HG02981 (cell line): ENCODE results near the gene PLP1.
A peak's percentile ranks its signal among the peaks of the same experiment; 100 is the strongest.

Experiments used
- ATAC-seq: cut with Tn5 transposase; IDR thresholded peaks from one replicate; pipeline ENCODE4 v1.9.1; 2021; ENCODE audit warnings: mild to moderate bottlenecking, moderate library complexity; ENCODE audit not compliant: unreplicated experiment

The PLP1 gene

GRCh38 chrX:103823591-103823990, 47.0 kb downstream of the PLP1 start:
- no peak for ATAC-seq

DNA sequence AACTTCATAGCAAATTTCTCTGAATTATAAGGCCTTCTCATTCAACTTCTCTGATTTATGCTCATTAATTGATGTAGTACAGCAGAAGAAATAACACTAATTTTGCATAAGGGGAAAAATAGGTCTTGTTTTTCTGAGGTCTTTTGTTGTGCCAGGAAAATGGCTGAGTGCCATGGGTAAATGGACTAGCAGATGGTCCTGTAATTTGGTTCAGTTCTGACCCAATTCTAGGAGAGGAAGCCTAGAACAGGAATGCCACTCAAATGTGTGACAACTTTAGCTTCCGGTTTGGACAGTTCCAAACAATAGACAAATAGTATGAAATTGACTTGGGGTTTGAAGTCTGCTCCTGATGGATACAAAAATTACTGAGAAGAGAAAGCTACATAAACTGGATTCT, 49.2 kb downstream of the PLP1 start:
- ATAC-seq: no peak

- ATAC-seq: no peak
These were observed 51.9 kb downstream of the PLP1 start for GRCh38 chrX:103828529-103828928.

- ATAC-seq: no peak
These were observed 54.2 kb downstream of the PLP1 start for GRCh38 chrX:103830848-103831247.

DNA sequence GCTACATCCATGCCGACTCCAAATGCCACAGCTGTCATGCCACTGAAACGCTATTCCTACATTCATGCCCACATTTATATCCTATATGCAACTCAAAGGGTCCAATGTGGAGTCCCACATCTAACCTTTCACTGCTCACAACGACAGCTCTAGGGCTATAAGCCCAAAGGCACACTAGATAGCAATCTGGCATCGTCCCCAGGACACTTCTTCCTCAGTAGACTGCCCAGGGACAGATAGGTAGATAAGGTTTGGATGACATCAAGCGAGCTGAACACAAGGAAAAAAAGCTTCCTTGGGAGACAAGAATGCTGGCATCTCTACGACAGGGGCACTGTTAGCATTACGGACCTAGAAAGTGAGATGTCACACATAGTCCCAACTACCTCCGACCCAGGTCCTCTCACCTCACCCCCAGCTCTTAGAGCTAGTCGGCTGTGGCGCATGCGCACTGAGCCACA, 54.7 kb downstream of the PLP1 start:
- no peak for ATAC-seq

DNA sequence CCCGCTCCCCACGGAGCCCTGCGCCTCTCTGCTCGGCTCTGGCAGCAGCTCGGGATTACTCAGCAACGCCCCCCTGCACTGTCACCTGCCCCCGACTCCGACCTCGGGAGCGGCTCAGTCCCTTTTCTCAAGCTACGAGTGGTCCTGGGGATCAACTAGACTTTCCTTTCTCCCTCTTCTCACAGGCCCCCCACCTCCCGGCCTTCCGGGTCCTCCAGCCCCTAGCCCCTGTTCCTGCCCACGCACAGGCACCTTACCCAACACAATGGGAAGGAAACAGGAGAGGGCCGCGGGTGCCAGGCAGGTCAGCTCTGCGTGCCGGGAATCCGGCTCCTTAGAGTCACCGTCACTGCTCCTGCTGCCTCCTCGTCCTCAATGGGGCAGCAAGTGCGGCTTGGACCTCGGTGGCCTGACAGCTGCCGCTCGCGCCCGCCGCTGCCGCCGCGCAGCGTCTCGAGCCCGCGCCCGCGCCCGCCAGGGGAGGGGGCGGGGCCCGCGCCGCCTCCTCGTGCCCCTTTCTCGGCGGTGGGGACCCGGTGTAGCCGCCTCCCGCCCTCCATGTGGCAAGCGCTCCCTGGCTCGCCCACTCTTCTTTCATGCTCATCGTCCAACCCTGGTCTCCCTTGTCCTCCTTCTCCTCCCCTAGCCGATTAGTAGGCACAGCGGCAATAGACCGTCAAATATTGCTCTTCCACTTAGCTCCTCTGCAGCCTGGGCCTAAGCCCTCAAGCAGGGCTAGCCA, 55.3 kb downstream of the PLP1 start, which contains the start of gene RAB9B:
RAB9B (minus strand) TSS at position 455 of the 742 bp plus-strand sequence. CDS start 6,473 bp downstream, outside the sequence.
- peak; percentile 88 for ATAC-seq

- no peak for ATAC-seq
These were observed 62.8 kb downstream of the PLP1 start for GRCh38 chrX:103839404-103839803.
